Prostate gland (tissue), 2 donors: ENCODE measurements around the gene CTDNEP1.

Experiments used
- POLR2AphosphoS5 ChIP-seq: sonication (generic); formaldehyde crosslinking; IDR thresholded peaks from one replicate; pipeline ENCODE4 v1.6.1; 2017; ENCODE audit warnings: antibody characterized with exemption
- TF ChIP-seq, protein P1 (sequence below), 4 experiments: fragments of 200-600 bp in 2 of 4; fragments of 450-650 bp in 2 of 4; sonication (generic) in 2 of 4; IDR thresholded peaks; 1 replicate in 3 of 4; 2 replicates in 1 of 4; pipeline ENCODE4 v1.5.1; 2016 to 2019; ENCODE audit warnings: antibody characterized with exemption in 4 of 4, mild to moderate bottlenecking in 2 of 4, moderate library complexity in 2 of 4

DNA sequence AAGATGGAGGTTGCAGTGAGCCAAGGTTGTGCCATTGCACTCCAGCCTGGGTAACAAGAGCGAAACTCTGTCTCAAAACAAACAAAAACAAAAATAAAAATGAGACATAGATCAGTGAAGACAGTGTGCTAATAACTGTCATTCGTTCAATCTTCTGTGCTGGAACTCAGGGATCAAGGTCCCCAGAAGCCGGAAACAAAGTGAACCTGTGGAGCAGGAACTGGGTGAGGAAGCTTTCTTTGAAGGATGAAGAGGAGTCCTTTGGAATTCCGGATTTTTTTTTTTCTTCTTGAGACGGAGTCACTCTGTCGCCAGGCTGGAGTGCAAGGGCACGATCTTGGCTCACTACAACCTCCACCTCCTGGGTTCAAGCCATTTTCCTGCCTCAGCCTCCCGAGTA lies 27.9 kb upstream of the CTDNEP1 start:
- TF ChIP-seq, protein P1, sequence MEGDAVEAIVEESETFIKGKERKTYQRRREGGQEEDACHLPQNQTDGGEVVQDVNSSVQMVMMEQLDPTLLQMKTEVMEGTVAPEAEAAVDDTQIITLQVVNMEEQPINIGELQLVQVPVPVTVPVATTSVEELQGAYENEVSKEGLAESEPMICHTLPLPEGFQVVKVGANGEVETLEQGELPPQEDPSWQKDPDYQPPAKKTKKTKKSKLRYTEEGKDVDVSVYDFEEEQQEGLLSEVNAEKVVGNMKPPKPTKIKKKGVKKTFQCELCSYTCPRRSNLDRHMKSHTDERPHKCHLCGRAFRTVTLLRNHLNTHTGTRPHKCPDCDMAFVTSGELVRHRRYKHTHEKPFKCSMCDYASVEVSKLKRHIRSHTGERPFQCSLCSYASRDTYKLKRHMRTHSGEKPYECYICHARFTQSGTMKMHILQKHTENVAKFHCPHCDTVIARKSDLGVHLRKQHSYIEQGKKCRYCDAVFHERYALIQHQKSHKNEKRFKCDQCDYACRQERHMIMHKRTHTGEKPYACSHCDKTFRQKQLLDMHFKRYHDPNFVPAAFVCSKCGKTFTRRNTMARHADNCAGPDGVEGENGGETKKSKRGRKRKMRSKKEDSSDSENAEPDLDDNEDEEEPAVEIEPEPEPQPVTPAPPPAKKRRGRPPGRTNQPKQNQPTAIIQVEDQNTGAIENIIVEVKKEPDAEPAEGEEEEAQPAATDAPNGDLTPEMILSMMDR (IDR thresholded peaks at IDR 0.05): no peak
- no peak for TF ChIP-seq POLR2AphosphoS5
